ENCODE results near the gene MAP4K3.
A peak's percentile ranks its signal among the peaks of the same experiment; 100 is the strongest.

The MAP4K3 gene

GRCh38 chr2:39241588-39241987, 195.5 kb downstream of the MAP4K3 start:
- no peak for DNase-seq (ENCODE audit: low spot score)

GRCh38 chr2:39240758-39241157, 196.3 kb downstream of the MAP4K3 start:
- DNase-seq (ENCODE audit: low spot score) = no peak

- DNase-seq (ENCODE audit: low spot score) = peak; percentile 34
These were observed 202.3 kb downstream of the MAP4K3 start for GRCh38 chr2:39234754-39235153.

DNA sequence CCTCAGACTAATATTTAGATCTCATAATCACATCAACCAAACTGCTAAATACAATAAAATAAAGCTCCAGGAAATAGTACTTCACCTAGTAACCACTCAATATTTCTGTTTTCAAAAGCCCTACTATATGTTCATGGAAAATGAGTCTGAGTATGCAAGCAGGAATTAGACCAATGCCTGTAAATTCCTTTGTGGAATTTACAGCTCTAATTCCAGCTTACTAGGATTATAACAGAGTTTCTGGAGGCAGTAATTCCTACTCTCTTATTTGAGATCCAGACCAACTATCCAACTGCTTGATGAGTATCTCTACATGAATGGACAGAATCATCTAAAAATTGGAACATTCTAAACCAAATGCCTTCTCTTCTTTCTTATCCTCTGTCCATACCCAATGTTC, 204.9 kb downstream of the MAP4K3 start:
- DNase-seq (ENCODE audit: low spot score) = no peak

- no peak for DNase-seq (ENCODE audit: low spot score)
These were observed 208.5 kb downstream of the MAP4K3 start for GRCh38 chr2:39228413-39229209.

DNA sequence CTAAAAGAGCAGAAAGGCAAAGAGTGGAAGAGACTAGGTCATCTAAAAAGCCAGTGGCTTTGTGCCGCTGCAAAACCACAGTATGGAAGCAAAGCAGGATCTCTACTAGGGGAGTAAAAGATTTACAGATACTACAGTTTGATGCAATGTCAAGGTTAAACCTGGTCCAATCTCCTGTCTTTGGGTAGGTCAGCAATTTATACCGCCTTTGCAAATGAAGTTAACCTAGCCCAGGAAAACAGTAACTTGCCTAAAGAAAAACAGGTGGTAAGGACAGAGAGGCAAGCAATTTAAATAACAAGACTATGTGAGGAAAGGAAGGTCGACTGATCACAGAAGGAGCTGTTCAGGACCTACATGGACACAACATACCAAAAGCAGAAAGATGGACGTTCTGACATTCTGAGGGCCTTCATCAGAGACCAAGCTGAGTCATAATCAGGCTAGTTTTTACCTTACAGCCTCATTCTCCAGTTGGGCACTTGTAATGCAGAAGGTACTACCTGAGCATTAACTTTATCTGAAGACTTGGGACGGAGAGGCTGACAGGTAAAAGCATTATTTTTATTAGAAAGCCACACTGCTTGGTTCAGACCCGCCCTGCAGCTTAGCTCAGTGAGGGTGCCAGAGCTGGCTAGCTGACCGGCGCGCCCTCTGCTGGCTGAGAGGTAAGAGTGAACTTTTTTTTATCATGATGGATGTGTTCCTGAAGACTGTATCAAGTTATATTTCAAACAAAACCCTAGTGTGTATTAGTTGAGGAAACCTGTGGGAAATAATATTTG, 209.3 kb downstream of the MAP4K3 start:
- peak; percentile 70 for DNase-seq (ENCODE audit: low spot score)

- no peak for DNase-seq (ENCODE audit: low spot score)
These were observed 211.5 kb downstream of the MAP4K3 start for GRCh38 chr2:39225567-39225966.

DNA sequence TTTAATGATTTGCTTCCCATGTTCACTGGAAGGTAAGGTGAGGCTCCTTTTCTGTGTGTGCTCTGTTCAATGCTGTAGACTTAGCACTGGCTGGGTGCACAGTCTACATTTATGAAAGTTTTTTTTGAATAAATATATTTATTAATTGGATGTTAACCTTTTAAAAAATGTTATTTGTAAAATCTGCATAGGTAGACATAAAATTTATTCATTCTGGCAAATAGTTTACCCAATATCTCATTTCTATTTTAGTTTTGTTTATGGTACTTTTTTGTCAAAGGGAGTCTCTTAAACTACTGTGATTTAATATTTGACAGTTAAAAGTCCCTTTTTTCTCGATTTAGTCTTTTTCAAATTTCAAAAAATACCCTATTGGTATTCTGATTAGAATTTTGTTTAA, 213.2 kb downstream of the MAP4K3 start:
- no peak for DNase-seq (ENCODE audit: low spot score)

GRCh38 chr2:39221459-39221858, 215.6 kb downstream of the MAP4K3 start:
- DNase-seq (ENCODE audit: low spot score) = no peak

- no peak for DNase-seq (ENCODE audit: low spot score)
These were observed 216.9 kb downstream of the MAP4K3 start for GRCh38 chr2:39220136-39220535.

DNA sequence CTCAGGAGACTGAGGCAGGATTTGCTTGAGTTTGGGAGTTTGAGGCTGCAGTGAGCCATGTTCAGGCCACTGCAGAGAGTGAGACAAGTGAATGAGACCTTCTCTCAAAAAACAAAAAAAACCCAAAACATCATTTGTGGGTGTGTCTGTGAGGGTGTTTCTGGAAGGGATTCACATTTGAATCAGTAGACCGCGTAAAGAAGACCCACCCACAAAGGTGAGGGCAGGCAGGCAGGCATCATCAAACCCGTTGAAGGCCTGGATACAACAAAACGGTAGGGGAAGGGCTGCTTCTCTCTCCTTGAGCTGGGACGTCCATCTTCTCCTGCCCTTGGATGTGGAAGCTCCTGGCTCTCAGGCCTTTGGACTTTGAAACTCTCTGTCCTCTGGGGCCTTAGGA, 218.7 kb downstream of the MAP4K3 start:
- DNase-seq (ENCODE audit: low spot score) = no peak

DNA sequence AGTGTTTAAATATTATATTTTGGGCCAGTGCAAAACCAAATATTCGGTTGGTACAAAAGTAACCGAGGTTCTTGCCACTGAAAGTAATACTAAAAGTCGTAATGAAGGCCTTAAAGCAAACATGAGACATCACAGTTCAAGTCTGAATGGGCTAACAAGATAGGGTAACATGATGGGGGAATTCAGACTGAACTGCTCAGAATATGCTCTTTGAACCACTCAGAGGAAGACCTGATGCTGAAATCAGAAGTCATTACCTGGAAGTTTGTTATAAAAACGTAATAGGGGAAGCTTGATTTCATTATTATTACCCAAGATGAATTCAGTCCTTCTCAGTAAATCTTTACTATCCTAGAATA, 219.9 kb downstream of the MAP4K3 start:
- no peak for DNase-seq (ENCODE audit: low spot score)

DNA sequence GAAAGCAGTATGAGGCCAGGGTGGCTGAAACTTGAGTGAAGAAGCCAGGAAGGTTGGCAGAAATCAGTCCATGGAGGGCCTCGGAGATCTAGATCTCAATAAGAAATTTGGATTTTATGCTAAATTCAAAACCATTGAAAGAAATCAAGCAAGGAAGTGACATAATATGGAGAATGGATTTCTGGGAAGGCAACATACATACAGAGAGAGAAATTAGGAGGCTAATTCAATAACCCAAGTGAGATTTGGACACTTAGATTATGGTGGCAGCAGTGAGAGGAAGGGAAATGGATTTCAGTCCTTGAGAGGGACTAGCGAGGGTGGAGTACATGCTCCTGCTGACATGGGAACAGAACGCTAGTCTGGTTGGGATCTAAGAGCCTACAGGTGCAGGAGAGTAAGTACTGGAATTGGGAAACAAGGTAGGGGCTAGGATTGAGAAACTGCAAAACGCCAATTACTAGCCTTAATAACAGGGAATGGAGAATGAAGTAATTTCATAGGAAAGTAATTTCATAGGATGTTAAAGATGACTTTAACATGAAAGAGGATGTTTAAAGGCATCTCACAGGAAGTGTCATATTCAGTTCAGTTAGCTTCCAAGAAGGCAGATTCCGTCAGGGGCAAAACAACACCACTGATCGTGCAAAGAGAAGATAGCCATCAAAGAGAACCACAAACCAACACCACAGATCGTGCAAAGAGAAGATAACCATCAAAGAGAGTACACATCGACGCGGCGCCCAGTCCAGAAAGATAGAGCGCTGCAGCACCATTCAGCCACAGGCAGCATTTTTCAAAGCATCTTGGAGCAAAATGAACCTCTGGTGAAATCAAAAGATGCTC, 220.5 kb downstream of the MAP4K3 start:
- DNase-seq (ENCODE audit: low spot score) = no peak

DNA sequence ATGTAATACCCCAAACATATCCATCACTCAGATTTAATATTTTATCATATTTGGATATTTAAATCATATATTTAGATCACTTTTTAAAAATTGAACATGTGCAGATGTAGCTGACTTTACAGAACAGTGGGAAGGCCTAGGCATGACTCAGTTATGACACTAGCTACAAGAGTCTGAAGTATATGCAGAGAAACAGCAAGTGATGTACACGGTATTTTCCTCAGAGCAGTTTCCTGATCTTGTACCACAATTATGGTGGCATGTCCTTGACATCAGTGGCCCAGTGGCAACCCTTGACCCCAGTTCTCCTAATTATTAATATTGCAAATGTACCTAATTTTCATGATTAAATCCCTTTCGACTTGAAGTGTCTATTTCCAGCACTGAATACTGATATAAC, 221.5 kb downstream of the MAP4K3 start:
- no peak for DNase-seq (ENCODE audit: low spot score)

GRCh38 chr2:39213015-39213414, 224.1 kb downstream of the MAP4K3 start:
- DNase-seq (ENCODE audit: low spot score) = no peak

DNA sequence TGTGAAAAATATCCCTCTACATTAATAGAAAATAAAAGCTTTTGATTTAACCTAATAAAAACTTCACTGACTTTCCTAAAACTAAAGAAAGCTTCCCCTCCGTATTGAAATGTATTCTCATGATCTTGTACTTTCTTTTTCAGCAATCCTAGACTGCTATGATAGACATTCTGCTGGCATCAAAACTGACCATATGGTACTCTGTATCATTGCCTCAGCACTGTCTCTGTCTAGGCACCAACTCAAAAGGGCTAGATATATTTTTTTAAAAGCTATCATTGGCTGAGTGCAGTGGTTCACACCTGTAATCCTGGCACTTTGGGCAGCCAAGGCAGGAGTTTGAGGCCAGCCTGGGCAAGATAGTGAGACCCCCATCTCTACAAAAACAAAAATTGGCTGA, 226.2 kb downstream of the MAP4K3 start:
- DNase-seq (ENCODE audit: low spot score) = no peak

DNA sequence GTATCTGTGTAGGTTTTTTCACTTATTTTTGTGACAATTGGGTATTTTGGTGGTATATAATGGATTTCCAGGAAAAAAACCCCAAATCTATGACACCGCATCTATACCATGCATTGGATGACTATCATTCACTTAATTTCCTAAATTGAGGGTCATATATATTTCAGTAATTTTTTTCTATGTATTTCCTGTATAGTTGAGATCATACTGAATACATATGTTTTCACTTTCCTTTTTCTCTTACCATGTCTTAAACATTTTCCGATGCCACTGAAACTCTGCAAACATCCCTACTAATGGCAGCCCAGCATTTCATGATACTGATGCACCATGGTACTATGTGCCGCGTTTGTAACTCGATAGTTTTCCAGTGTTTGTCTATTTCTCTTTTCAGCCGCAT, 233.7 kb downstream of the MAP4K3 start:
- no peak for DNase-seq (ENCODE audit: low spot score)

- no peak for DNase-seq (ENCODE audit: low spot score)
These were observed 234.3 kb downstream of the MAP4K3 start for GRCh38 chr2:39202639-39203369.
